Neural cell (in vitro differentiated cells): ENCODE data around the gene SMIM14.
"Not testable (repeated sequence)": the region's sequence is repeated elsewhere in the genome, so short reads cannot be mapped to it uniquely, and the experiment has no call there.

Experiments
- CTCF ChIP-seq: fragments of 450-650 bp; IDR thresholded peaks from 2 replicates; pipeline ENCODE4 v1.5.1; 2014; ENCODE audit warnings: antibody characterized with exemption, mild to moderate bottlenecking, moderate library complexity; ENCODE audit not compliant: poor library complexity, severe bottlenecking
- EP300 ChIP-seq: fragments of 450-650 bp; conservative IDR thresholded peaks from 2 replicates; pipeline ENCODE4 v1.6.1; 2014; ENCODE audit warnings: antibody characterized with exemption, mild to moderate bottlenecking, moderate library complexity; ENCODE audit not compliant: poor library complexity, severe bottlenecking
- EZH2 ChIP-seq: fragments of 200-600, 300-800 bp; shearing (Covaris generic), sonication (generic); IDR thresholded peaks from 2 replicates; pipeline ENCODE4 v1.6.1; 2014; ENCODE audit warnings: antibody characterized with exemption, low read length, borderline replicate concordance, mild to moderate bottlenecking; ENCODE audit not compliant: insufficient read depth, poor library complexity, severe bottlenecking
- MXI1 ChIP-seq: fragments of 450-650 bp; conservative IDR thresholded peaks from 2 replicates; pipeline ENCODE4 v1.6.1; 2014; ENCODE audit warnings: antibody characterized with exemption, mild to moderate bottlenecking; ENCODE audit not compliant: poor library complexity, severe bottlenecking
- POLR2AphosphoS5 ChIP-seq: IDR thresholded peaks from 2 replicates; pipeline ENCODE4 v1.6.1; 2012
- RAD21 ChIP-seq: fragments of 450-650 bp; conservative IDR thresholded peaks from 2 replicates; pipeline ENCODE4 v1.6.1; 2014; ENCODE audit warnings: antibody characterized with exemption, mild to moderate bottlenecking, moderate library complexity
- REST ChIP-seq: IDR thresholded peaks from 2 replicates; pipeline ENCODE4 v1.6.1; 2012; ENCODE audit warnings: borderline replicate concordance
- TAF1 ChIP-seq: IDR thresholded peaks from 2 replicates; pipeline ENCODE4 v1.6.1; 2012; ENCODE audit warnings: low read depth

- not testable (repeated sequence) for TF ChIP-seq RAD21, CTCF, EZH2, MXI1, REST, POLR2AphosphoS5, EP300, TAF1
Observed at GRCh38 chr4:39670296-39670695, 31.6 kb upstream of the SMIM14 start.
